Uterus (tissue), 4 donors: ENCODE measurements around the gene EXOSC5. TPM values are rescaled to one million over a fixed set of nuclear protein-coding genes. Genes with fewer than 3 reads are reported as not detected.
"Not testable (repeated sequence)": the region's sequence is repeated elsewhere in the genome, so short reads cannot be mapped to it uniquely, and the experiment has no call there.

Experiments
- DNase-seq, 2 donors: peaks; one replicate each; pipeline ENCODE4 v3.0.0-alpha.2; 2019 to 2020
- H3K27ac ChIP-seq, 2 donors: fragments of 200-600 bp; sonication (generic); 1 replicate in 1 of 2; 2 replicates in 1 of 2; pipeline ENCODE4 v1.5.1; 2016 to 2018
- H3K27me3 ChIP-seq, 2 donors: fragments of 200-600 bp; sonication (generic); one replicate each; pipeline ENCODE4 v1.5.1; 2018 to 2019; ENCODE audit warnings: control low read depth in 1 of 2
- H3K36me3 ChIP-seq, 2 donors: fragments of 200-600 bp; sonication (generic); one replicate each; pipeline ENCODE4 v1.5.1; 2019; ENCODE audit warnings: control low read depth in 1 of 2
- H3K4me1 ChIP-seq, 2 donors: fragments of 200-600 bp; sonication (generic); one replicate each; pipeline ENCODE4 v1.5.1; 2018 to 2019; ENCODE audit warnings: control low read depth in 1 of 2
- H3K4me3 ChIP-seq, 2 donors: fragments of 200-600 bp; sonication (generic); 1 replicate in 1 of 2; 2 replicates in 1 of 2; pipeline ENCODE4 v1.5.1; 2018 to 2019; ENCODE audit warnings: mild to moderate bottlenecking in 1 of 2
- H3K9me3 ChIP-seq, 2 donors: fragments of 200-600 bp; sonication (generic); one replicate each; pipeline ENCODE4 v1.5.1; 2019; ENCODE audit warnings: control low read depth in 1 of 2
- POLR2A ChIP-seq, 2 donors: fragments of 450-650 bp; IDR thresholded peaks; one replicate each; pipeline ENCODE4 v1.6.1; 2016; ENCODE audit warnings: antibody characterized with exemption in 2 of 2, mild to moderate bottlenecking in 1 of 2, moderate library complexity in 1 of 2
- intact Hi-C: fragments of 100-400 bp; cut with DNase I; formaldehyde crosslinking; loops from one replicate; pipeline ENCODE4 v1.15.1; 2023; ENCODE audit warnings: low total_unique reads
- total RNA-seq, 4 donors: library from RNA; depleted of rRNA in 3 of 4; stranded (reverse); fragments of >200 nt in 3 of 4; gene quantifications; one replicate each; pipeline versions ENCODE4 v1.1.0 to v1.2.4, GENCODE V29; 2014 to 2023
- TF ChIP-seq, protein P1 (sequence below), 4 experiments: fragments of 200-600 bp in 2 of 4; fragments of 450-650 bp in 2 of 4; sonication (generic) in 2 of 4; IDR thresholded peaks; one replicate each; pipeline ENCODE4 v1.5.1; 2016 to 2019; ENCODE audit warnings: antibody characterized with exemption in 4 of 4, mild to moderate bottlenecking in 2 of 4, moderate library complexity in 1 of 4
- donor health status: DM: yes; HTN: yes; CAD: no.

The EXOSC5 gene
- total RNA-seq, 4 donors from 2014 or later: 1.5 to 11.4 (median 4.5) TPM

DNA sequence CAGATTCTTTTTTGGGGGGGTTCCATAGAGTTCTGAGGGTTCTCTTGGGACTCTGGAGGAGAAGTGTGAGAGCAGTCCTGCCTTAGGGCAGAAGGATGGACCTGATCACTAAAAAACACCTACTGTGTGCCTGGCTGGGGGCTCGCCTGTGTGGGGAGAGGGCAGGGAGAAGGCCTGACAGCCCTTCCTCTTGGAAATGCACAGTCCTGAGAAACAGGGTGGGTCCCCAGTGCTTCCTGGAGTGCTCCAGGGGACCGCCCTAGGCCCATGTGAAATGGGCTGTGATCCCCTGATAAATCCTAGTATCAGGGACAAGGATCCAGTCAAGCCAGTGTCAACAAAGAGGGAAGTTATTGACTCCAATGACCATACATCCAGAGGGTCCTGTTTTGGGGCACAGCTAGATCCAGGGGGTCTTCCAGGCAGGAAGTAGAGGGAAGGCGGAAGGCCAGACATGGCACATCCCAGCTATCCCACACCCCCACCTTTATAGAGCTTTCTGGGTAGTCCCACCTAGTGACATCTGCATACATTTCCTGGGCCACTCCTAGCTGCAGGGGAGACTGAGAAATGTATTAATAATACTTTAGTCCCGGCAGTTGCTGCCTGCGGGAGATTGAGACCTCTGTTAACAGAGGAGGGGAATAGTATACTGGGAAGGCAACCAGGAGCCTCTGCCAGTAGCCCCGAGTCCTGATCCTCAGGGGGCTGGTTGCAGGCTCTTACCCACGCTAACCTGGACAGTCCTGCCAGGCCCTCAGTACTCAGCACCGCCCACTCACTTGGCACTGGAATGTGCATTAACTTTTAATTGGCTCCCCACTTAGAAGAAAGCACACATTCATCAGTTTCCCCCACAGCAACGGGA, 14.2 kb upstream of the EXOSC5 start:
- H3K27ac ChIP-seq: no peak overlapping the region
- no peak for DNase-seq
- H3K4me1 ChIP-seq: no peaks in the 10 kb centered on the region

DNA sequence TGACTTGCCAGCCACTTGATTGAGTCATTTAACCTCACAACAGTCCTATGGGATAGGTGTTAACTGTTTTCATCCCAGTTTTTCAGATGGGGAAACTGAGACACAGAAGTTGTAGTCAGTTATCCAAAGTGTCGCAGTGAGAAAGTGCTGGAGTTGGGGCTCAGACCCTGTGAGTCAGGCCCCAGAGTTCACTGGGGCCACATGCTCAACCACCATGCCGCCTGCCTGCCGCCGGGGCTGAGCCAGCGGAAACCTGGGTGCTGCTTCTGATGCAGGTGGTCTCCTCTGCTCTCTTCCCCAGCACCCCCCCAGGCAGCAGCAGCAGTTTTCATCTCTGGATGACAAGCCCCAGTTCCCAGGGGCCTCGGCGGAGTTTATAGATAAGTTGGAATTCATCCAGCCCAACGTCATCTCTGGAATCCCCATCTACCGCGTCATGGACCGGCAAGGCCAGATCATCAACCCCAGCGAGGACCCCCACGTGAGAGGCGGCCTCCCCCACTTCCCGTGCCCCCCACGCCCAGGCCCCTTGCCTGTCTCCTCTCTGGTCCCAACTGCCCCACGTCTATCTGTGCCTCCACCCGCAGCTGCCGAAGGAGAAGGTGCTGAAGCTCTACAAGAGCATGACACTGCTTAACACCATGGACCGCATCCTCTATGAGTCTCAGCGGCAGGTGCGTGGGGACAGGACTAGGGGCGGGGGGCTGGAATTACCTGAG, 13.3 kb upstream of the EXOSC5 start:
- no peak overlapping the region for H3K4me3 ChIP-seq
- TF ChIP-seq POLR2A (IDR thresholded peaks at IDR 0.05): no peak
- TF ChIP-seq, protein P1, sequence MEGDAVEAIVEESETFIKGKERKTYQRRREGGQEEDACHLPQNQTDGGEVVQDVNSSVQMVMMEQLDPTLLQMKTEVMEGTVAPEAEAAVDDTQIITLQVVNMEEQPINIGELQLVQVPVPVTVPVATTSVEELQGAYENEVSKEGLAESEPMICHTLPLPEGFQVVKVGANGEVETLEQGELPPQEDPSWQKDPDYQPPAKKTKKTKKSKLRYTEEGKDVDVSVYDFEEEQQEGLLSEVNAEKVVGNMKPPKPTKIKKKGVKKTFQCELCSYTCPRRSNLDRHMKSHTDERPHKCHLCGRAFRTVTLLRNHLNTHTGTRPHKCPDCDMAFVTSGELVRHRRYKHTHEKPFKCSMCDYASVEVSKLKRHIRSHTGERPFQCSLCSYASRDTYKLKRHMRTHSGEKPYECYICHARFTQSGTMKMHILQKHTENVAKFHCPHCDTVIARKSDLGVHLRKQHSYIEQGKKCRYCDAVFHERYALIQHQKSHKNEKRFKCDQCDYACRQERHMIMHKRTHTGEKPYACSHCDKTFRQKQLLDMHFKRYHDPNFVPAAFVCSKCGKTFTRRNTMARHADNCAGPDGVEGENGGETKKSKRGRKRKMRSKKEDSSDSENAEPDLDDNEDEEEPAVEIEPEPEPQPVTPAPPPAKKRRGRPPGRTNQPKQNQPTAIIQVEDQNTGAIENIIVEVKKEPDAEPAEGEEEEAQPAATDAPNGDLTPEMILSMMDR (IDR thresholded peaks at IDR 0.05): no peak
- H3K27ac ChIP-seq: no peak overlapping the region
- H3K27me3 ChIP-seq: no peaks in the 10 kb centered on the region
- no peak for DNase-seq
- H3K36me3 ChIP-seq: no peaks in the 10 kb centered on the region
- no peaks in the 10 kb centered on the region for H3K9me3 ChIP-seq
- H3K4me1 ChIP-seq: no peaks in the 10 kb centered on the region
- intact Hi-C loops: no loop called here

More for the DNA sequence above, 14.2 kb upstream of the EXOSC5 start:
- no peak overlapping the region for H3K4me3 ChIP-seq
- no peaks in the 10 kb centered on the region for H3K27me3 ChIP-seq
- TF ChIP-seq, protein P1 (IDR thresholded peaks at IDR 0.05): no peak
- no peak for TF ChIP-seq POLR2A (IDR thresholded peaks at IDR 0.05)
- H3K9me3 ChIP-seq: no peaks in the 10 kb centered on the region
- intact Hi-C loops: no loop called here
- H3K36me3 ChIP-seq: no peaks in the 10 kb centered on the region

DNA sequence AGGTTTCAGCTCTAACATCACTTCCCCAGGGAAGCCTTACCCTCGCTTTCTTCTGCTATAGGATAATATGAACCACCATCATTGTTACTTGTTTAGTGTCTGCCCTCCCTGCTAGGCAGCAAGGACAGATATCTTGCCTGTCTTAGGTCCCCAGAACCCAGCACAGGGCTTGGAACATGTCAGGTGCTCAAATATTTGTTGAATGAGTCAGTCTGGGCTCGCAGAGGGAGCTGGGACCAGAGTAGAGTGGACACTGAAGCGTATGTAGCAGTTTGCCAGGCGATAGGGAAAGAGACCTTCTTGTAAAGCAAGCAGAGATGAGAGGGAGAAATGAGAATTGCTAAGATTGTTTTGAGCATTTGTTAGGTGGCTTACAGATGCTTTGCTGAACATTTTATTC, 12.1 kb upstream of the EXOSC5 start:
- Histone ChIP-seq H3K27me3 (no peaks in the 10 kb centered on the region), H3K9me3 (no peaks in the 10 kb centered on the region), H3K4me3 (no peak overlapping the region), H3K27ac (no peak overlapping the region), H3K4me1 (no peaks in the 10 kb centered on the region), H3K36me3 (no peaks in the 10 kb centered on the region)
- no peak for DNase-seq
- intact Hi-C loops: no loop called here
- TF ChIP-seq, protein P1 (IDR thresholded peaks at IDR 0.05): no peak
- TF ChIP-seq POLR2A (IDR thresholded peaks at IDR 0.05): no peak

DNA sequence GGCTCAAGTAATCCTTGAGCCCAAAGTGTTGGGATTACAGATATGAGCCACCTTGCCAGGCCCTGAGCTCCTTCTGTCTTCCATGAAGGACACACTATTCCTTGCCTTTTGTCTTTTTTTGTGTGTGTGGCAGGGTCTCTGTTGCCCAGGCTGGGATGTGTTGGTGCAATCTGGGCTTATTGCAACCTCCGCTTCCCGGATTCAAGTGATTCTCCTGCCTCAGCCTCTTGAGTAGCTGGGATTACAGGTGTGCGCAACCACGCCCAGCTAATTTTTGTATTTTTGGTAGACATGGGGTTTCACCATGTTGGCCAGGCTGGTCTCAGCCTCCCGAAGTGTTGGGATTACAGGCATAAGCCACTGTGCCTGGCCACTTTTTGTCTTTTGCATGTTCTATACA, 11.7 kb upstream of the EXOSC5 start:
- H3K4me1 ChIP-seq, H3K36me3 ChIP-seq, H3K4me3 ChIP-seq, H3K27me3 ChIP-seq, intact Hi-C loops, DNase-seq, H3K9me3 ChIP-seq, H3K27ac ChIP-seq: not testable (repeated sequence)

DNA sequence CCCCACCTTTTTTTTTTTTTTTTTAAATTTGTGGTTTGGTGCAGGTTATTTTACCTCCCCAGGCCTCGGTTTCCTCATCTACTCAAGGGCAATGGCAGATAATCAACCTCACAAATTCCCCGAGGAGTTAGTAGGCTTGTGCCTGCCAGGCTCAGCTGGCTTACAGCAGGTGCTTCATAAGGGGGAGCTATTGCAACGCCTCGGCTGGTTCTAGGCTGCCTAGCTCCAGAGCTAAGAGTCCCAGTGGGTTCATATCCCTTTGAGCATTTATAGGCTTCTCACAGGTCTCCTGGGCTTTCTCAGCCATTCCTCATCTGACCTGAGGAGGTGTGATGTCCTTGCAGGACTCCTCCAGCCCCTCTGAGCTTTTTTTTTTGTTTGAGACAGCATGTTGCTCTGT, 11.1 kb upstream of the EXOSC5 start:
- TF ChIP-seq, protein P1 (IDR thresholded peaks at IDR 0.05): no peak
- no peak for TF ChIP-seq POLR2A (IDR thresholded peaks at IDR 0.05)
- H3K4me1 ChIP-seq: no peaks in the 10 kb centered on the region
- no peak overlapping the region for H3K4me3 ChIP-seq
- intact Hi-C loops: no loop called here
- H3K9me3 ChIP-seq: no peaks in the 10 kb centered on the region
- H3K27ac ChIP-seq: peak overlapping the region in 1 of 2 donors; percentile 37
- H3K36me3 ChIP-seq: no peaks in the 10 kb centered on the region
- no peaks in the 10 kb centered on the region for H3K27me3 ChIP-seq
- DNase-seq: no peak
